ENCODE data around the gene GBX1.
A peak's percentile ranks its signal among the peaks of the same experiment; 100 is the strongest.

- no peak for TF ChIP-seq CTCF (optimal IDR thresholded peaks at IDR 0.05 in 1 of 3, IDR thresholded peaks at IDR 0.05 in 1 of 3, conservative IDR thresholded peaks at IDR 0.05 in 1 of 3; ENCODE audit: extremely low read depth in 1 of 3, insufficient read depth in 2 of 3, low read length in 3 of 3)
- peak; percentile 96 for TF ChIP-seq EZH2 (IDR thresholded peaks at IDR 0.05; ENCODE audit: low read length)
Observed at GRCh38 chr7:151166629-151167196, 781 bp downstream of the GBX1 start.
